NCI-H1436 (cell line): ENCODE measurements around the gene NPIPB6.
A peak's percentile ranks its signal among the peaks of the same experiment; 100 is the strongest.

ENCODE experiments used
- DNase-seq: peaks from one replicate; lab custom pipeline; 2025; lab: John Stamatoyannopoulos, UW

The NPIPB6 gene

GRCh38 chr16:28298511-28298878, 64.8 kb downstream of the NPIPB6 start:
- no peak for DNase-seq

- DNase-seq = no peak
These were observed 65.4 kb downstream of the NPIPB6 start for GRCh38 chr16:28297784-28298510.

- no peak for DNase-seq
These were observed 66.0 kb downstream of the NPIPB6 start for GRCh38 chr16:28297308-28297707.

GRCh38 chr16:28295276-28295675, 68.0 kb downstream of the NPIPB6 start:
- DNase-seq = no peak

GRCh38 chr16:28294201-28294600, 69.1 kb downstream of the NPIPB6 start:
- no peak for DNase-seq

- no peak for DNase-seq
These were observed 69.7 kb downstream of the NPIPB6 start for GRCh38 chr16:28293601-28293960.

GRCh38 chr16:28292731-28293600, 70.3 kb downstream of the NPIPB6 start:
- peak; percentile 86 for DNase-seq
